Small intestine (tissue), 7 donors: Measurements from ENCODE around the gene FOXF2. TPM values are rescaled to one million over a fixed set of nuclear protein-coding genes. Genes with fewer than 3 reads are reported as not detected.

Source experiments
- DNase-seq, 2 donors: peaks; one replicate each; pipeline versions ENCODE4 v3.0.0 to v3.0.0-alpha.2; 2013
- FAIRE-seq: peaks from 2 replicates; lab custom pipeline; 2012; peaks lifted over from hg19 to GRCh38; lab: Jason Lieb, UNC
- H3K27ac ChIP-seq, 3 donors: one replicate each; pipeline ENCODE4 v1.5.1; 2013; ENCODE audit warnings: low read length in 2 of 3, mild to moderate bottlenecking in 2 of 3, control low read depth in 1 of 3, inconsistent platforms in 1 of 3, low read depth in 1 of 3, moderate library complexity in 1 of 3
- H3K27me3 ChIP-seq, 3 donors: one replicate each; pipeline ENCODE4 v1.6.1; 2013; ENCODE audit warnings: low read length in 3 of 3, inconsistent platforms in 1 of 3; ENCODE audit not compliant: control insufficient read depth in 3 of 3, insufficient read depth in 3 of 3
- H3K36me3 ChIP-seq, 3 donors: one replicate each; pipeline ENCODE4 v1.6.1; 2013; ENCODE audit warnings: low read length in 3 of 3, inconsistent platforms in 1 of 3, low read depth in 1 of 3, mild to moderate bottlenecking in 1 of 3, moderate library complexity in 1 of 3; ENCODE audit not compliant: control insufficient read depth in 3 of 3, insufficient read depth in 2 of 3
- H3K4me1 ChIP-seq, 3 donors: one replicate each; pipeline ENCODE4 v1.6.1; 2013; ENCODE audit warnings: low read length in 2 of 3, inconsistent platforms in 1 of 3, low read depth in 1 of 3, mild to moderate bottlenecking in 1 of 3, moderate library complexity in 1 of 3; ENCODE audit not compliant: control insufficient read depth in 3 of 3, insufficient read depth in 2 of 3
- H3K4me3 ChIP-seq, 3 donors: one replicate each; pipeline ENCODE4 v1.5.1; 2013; ENCODE audit warnings: low read length in 3 of 3, control low read depth in 1 of 3, inconsistent platforms in 1 of 3, low read depth in 1 of 3, mild to moderate bottlenecking in 1 of 3, moderate library complexity in 1 of 3
- H3K9me3 ChIP-seq, 2 donors: one replicate each; pipeline ENCODE4 v1.6.1; 2013; ENCODE audit warnings: low read depth in 1 of 2, low read length in 1 of 2; ENCODE audit not compliant: control insufficient read depth in 2 of 2, insufficient read depth in 1 of 2
- WGBS, 3 donors: extraction: QIAGEN DNeasy Blood & Tissue Kit; methylation state at CpG; one replicate each; pipeline ENCODE4 v1.1.7; 2013; 5-methylcytosine and 5-hydroxymethylcytosine counted together
- polyA plus RNA-seq, 4 donors: library from polyadenylated mRNA; stranded (reverse) in 3 of 4; unstranded in 1 of 4; fragments of 200-250 nt in 3 of 4; fragments of 120-200 nt in 1 of 4; gene quantifications; one replicate each; pipeline versions ENCODE4 v1.2.1 to v1.2.3, GENCODE V29; 2013
- donor health status: healthy with polysubstance abuse.
- donor health status: control.
- donor health status: control.
- donor health status: Bipolar disorder and iron deficiency.
- donor health status: healthy.

FOXF2 gene
- polyA plus RNA-seq, 4 donors: 0.45 to 23.3 (median 8.3) TPM

DNA sequence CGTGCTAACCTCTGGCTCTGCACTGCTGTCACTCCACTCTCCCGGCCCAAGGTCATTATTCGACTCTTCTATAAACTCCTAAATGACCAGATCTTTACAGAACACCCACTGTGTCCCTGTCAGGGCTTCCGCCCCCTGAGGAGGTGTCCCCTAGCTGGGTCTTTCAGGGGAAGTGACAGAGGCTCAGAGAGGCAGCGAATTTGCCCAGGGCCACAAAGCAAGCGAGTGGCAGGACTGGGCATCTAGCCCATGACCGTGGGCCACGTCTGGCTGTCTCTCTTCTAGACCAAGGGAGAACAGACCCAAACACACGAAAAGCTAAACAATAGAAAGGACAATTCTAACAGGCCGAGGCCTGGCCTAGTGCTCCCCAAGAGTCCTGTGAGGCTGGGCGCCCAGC is 27.4 kb downstream of the FOXF2 start:
- Histone ChIP-seq H3K4me1 (no peaks in the 10 kb centered on the region), H3K27me3 (peaks cover 0 to 8% (median 0%) of the 10 kb centered on the region in 3 donors), H3K27ac (no peak overlapping the region), H3K36me3 (no peaks in the 10 kb centered on the region), H3K4me3 (no peak overlapping the region), H3K9me3 (no peaks in the 10 kb centered on the region)
- no peak for FAIRE-seq
- WGBS, 3 donors: 76 to 85% (median 83%) methylated on average over 11 of the region's 11 CpGs
- DNase-seq: no peak

DNA sequence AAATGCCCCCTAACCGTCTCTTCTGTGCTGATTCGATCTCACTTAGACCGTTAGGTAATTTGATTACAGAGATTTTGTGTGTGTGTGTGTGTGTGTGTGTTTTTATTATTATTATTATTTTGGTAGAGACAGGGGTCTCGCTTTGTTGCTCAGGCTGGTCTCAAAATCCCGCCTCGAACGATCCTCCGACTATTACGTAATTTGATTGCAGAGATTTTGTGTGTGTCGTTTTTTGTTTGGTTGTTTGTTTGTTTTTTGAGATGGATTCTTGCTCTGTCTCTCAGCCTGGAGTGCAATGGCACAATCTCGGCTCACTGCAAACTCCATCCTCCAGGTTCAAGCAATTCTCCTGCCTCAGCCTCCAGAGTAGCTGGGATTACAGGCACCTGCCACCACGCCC is 28.3 kb downstream of the FOXF2 start:
- Histone ChIP-seq H3K4me3 (no peak overlapping the region), H3K9me3 (no peaks in the 10 kb centered on the region), H3K27ac (no peak overlapping the region), H3K27me3 (peaks cover 0 to 6% (median 0%) of the 10 kb centered on the region in 3 donors), H3K36me3 (no peaks in the 10 kb centered on the region), H3K4me1 (no peaks in the 10 kb centered on the region)
- no peak for FAIRE-seq
- no peak for DNase-seq
- 87 to 91% (median 89%) methylated on average over 12 of the region's 12 CpGs for WGBS, 3 donors

DNA sequence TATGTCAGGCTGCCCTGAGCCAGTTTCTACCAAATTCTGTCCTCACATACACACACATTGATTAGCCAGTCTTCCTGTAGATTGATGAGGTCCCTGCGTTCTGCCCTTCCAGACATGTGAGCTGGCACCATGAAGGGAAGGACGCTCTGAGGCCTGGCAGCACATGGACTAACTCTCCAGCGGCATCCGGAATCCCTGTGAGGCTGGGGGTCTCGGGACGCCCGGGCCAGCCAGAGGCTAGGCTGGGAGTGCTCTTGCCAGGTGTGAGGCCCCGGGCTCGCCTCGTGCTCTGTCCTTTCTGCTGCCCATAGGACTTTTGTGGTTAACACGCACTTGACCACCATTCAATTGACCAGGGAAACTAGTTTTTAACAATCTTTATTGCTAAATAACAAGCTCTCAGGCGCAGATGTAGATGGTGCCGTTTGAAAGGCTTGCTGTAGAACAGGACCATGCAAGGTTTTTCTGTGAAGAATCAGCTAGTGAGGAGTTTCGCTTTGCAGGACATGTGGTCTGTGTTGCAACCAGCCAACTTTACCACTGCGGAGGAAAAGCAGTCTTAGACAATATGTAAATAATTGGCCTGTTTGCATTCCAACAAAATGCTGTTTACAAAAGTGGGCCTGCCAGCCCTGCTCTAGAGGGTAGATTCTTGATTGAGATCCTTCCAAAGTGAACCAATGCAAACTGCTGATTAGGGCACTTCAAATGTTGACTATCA is 29.3 kb downstream of the FOXF2 start:
- WGBS, 3 donors: 74 to 83% (median 82%) methylated on average over 15 of the region's 15 CpGs
- Histone ChIP-seq H3K27ac (no peak overlapping the region), H3K4me3 (no peak overlapping the region), H3K36me3 (no peaks in the 10 kb centered on the region), H3K4me1 (no peaks in the 10 kb centered on the region), H3K27me3 (peaks cover 0 to 6% (median 0%) of the 10 kb centered on the region in 3 donors), H3K9me3 (no peaks in the 10 kb centered on the region)
- DNase-seq (no peak), FAIRE-seq (no peak)

DNA sequence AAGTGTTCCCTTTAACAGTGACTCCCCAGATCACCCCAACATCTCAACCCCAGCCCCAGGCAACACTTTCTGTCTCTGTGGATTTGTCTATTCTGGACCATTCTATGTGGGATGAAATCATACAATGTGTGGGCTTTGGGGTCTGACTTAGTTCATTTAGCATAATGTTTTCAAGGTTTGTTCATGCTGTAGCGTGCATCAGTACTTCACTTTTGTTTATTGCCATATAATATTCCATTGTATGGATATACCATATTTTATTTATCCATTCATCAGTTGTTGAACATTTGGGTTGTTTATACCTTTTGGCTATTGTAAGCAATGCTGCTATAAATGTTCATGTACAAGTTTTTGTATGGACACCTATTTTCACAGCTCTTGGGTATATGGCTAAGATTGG is 31.0 kb downstream of the FOXF2 start:
- WGBS, 3 donors: 85 to 97% (median 87%) methylated on average over 1 of the region's 1 CpG
- Histone ChIP-seq H3K27ac (no peak overlapping the region), H3K36me3 (no peaks in the 10 kb centered on the region), H3K27me3 (peaks cover 0 to 5% (median 0%) of the 10 kb centered on the region in 3 donors), H3K9me3 (no peaks in the 10 kb centered on the region), H3K4me3 (no peak overlapping the region), H3K4me1 (no peaks in the 10 kb centered on the region)
- DNase-seq (no peak), FAIRE-seq (no peak)

- FAIRE-seq: no peak
- 91 to 93% (median 92%) methylated on average over 1 of the region's 1 CpG for WGBS, 3 donors
Observed at GRCh38 chr6:1422290-1422689, 32.9 kb downstream of the FOXF2 start.

DNA sequence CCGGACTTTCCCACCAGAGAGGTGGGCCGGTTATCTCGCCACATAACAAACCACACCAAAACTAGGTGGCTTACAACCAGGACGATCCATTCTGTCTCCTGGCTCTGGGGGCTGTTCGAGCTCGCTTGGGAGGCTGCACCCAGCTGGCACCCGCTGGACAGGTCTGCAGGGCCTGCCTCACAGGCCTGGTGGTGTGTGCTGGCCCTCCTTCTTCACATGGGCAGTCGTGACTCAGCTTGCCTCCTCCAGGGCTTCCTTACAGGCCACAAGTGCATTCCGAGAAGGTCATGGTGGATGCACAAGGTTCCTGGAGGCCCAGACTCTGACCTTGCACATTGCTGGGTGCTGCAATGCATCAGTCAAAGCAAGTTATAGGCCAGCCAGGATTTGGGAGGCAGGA is 34.2 kb downstream of the FOXF2 start:
- no peak for DNase-seq
- Histone ChIP-seq H3K4me3 (no peak overlapping the region), H3K36me3 (no peaks in the 10 kb centered on the region), H3K4me1 (no peaks in the 10 kb centered on the region), H3K27me3 (peaks cover 0 to 2% (median 0%) of the 10 kb centered on the region in 3 donors), H3K9me3 (no peaks in the 10 kb centered on the region), H3K27ac (no peak overlapping the region)
- no peak for FAIRE-seq
- 85 to 93% (median 88%) methylated on average over 9 of the region's 9 CpGs for WGBS, 3 donors

More at GRCh38 chr6:1422290-1422689, 32.9 kb downstream of the FOXF2 start:
- no peak for DNase-seq
- H3K27ac ChIP-seq: no peak overlapping the region
- H3K4me1 ChIP-seq: no peaks in the 10 kb centered on the region
- no peak overlapping the region for H3K4me3 ChIP-seq
- no peaks in the 10 kb centered on the region for H3K9me3 ChIP-seq
- peaks cover 0 to 2% (median 0%) of the 10 kb centered on the region in 3 donors for H3K27me3 ChIP-seq
- H3K36me3 ChIP-seq: no peaks in the 10 kb centered on the region

- DNase-seq (peak; percentile 43 to 54), FAIRE-seq (no peak)
- WGBS, 3 donors: 23 to 29% (median 24%) methylated on average over 16 of the region's 16 CpGs
Observed at GRCh38 chr6:1424306-1424927, 35.0 kb downstream of the FOXF2 start.

GRCh38 chr6:1426416-1426815 is 37.0 kb downstream of the FOXF2 start:
- H3K27ac ChIP-seq: no peak overlapping the region
- H3K27me3 ChIP-seq: peaks cover 0 to 2% (median 0%) of the 10 kb centered on the region in 3 donors
- H3K9me3 ChIP-seq: no peaks in the 10 kb centered on the region
- no peaks in the 10 kb centered on the region for H3K36me3 ChIP-seq
- H3K4me3 ChIP-seq: no peak overlapping the region
- 62 to 70% (median 63%) methylated on average over 10 of the region's 10 CpGs for WGBS, 3 donors
- no peak for FAIRE-seq
- no peak for DNase-seq
- no peaks in the 10 kb centered on the region for H3K4me1 ChIP-seq

More at GRCh38 chr6:1424306-1424927, 35.0 kb downstream of the FOXF2 start:
- Histone ChIP-seq H3K27me3 (peaks cover 0 to 2% (median 0%) of the 10 kb centered on the region in 3 donors), H3K36me3 (no peaks in the 10 kb centered on the region), H3K4me1 (no peaks in the 10 kb centered on the region), H3K4me3 (no peak overlapping the region), H3K9me3 (no peaks in the 10 kb centered on the region), H3K27ac (no peak overlapping the region)
